HepG2 (cell line): ENCODE measurements around the gene PRKCZ. TPM values are rescaled to one million over a fixed set of nuclear protein-coding genes. Genes with fewer than 3 reads are reported as not detected.
A peak's percentile ranks its signal among the peaks of the same experiment; 100 is the strongest.

Source experiments
- HNRNPLL ChIP-seq: fragments of 200-400 bp; formaldehyde crosslinking; IDR thresholded peaks from 2 replicates; pipeline ENCODE4 v1.6.1; 2017; ENCODE audit warnings: mild to moderate bottlenecking, low read depth, low read length; ENCODE audit not compliant: poor library complexity, severe bottlenecking
- MAFG ChIP-seq: sonication (generic); formaldehyde crosslinking; IDR thresholded peaks from 2 replicates; pipeline ENCODE4 v1.5.1; 2020; ENCODE audit warnings: mild to moderate bottlenecking, missing genetic modification reagents
- MAZ ChIP-seq, 2 experiments: sonication (generic) in 1 of 2; formaldehyde crosslinking in 1 of 2; IDR thresholded peaks; 2 replicates each; pipeline versions ENCODE4 v1.5.0 to v1.6.1; 2012 to 2020; ENCODE audit warnings: low read depth in 2 of 2, mild to moderate bottlenecking in 2 of 2, borderline replicate concordance in 1 of 2, improper control_type of control experiment in 1 of 2, low read length in 1 of 2, missing genetic modification reagents in 1 of 2, moderate library complexity in 1 of 2
- MLX ChIP-seq: IDR thresholded peaks from 2 replicates; pipeline ENCODE4 v1.6.1; 2016
- MYPOP ChIP-seq: sonication (generic); formaldehyde crosslinking; IDR thresholded peaks from 2 replicates; pipeline ENCODE4 v1.8.1; 2023; ENCODE audit warnings: mild to moderate bottlenecking, moderate library complexity, missing genetic modification reagents
- PATZ1 ChIP-seq: sonication (generic); formaldehyde crosslinking; IDR thresholded peaks from 2 replicates; pipeline ENCODE4 v1.4.0; 2020; ENCODE audit warnings: missing genetic modification reagents
- PRDM15 ChIP-seq: sonication (generic); formaldehyde crosslinking; IDR thresholded peaks from 2 replicates; pipeline ENCODE4 v1.4.0; 2020; ENCODE audit warnings: missing genetic modification reagents
- RXRB ChIP-seq: IDR thresholded peaks from 2 replicates; pipeline ENCODE4 v1.6.1; 2016; ENCODE audit warnings: borderline replicate concordance, missing genetic modification reagents, missing compliant biosample characterization
- SP140L ChIP-seq: sonication (generic); formaldehyde crosslinking; IDR thresholded peaks from 2 replicates; pipeline ENCODE4 v1.4.0; 2020; ENCODE audit warnings: missing genetic modification reagents, borderline replicate concordance
- SRSF1 ChIP-seq: fragments of 200-400 bp; formaldehyde crosslinking; optimal IDR thresholded peaks from 2 replicates; pipeline ENCODE3; 2017; ENCODE audit warnings: mild to moderate bottlenecking, low read depth, low read length, moderate library complexity
- ZFP36L1 ChIP-seq: sonication (generic); formaldehyde crosslinking; IDR thresholded peaks from 2 replicates; pipeline ENCODE4 v1.8.0; 2022; ENCODE audit warnings: mild to moderate bottlenecking, missing genetic modification reagents, moderate library complexity
- ZNF674 ChIP-seq: sonication (generic); formaldehyde crosslinking; IDR thresholded peaks from 2 replicates; pipeline ENCODE4 v1.5.0; 2020; ENCODE audit warnings: low read depth, mild to moderate bottlenecking, missing genetic modification reagents
- ZSCAN9 ChIP-seq: IDR thresholded peaks from 2 replicates; pipeline ENCODE4 v1.6.1; 2016; ENCODE audit warnings: borderline replicate concordance
- polyA plus RNA-seq, 8 experiments: library from polyadenylated mRNA; depleted of rRNA in 3 of 8; stranded (reverse) in 7 of 8; unstranded in 1 of 8; fragments of >200 nt; fragmentation: Illumina TruSeq in 4 of 8; extraction: Trizol in 4 of 8; gene quantifications; 2 replicates each; pipeline versions ENCODE4 v1.2.1 to v1.2.3, GENCODE V29; 2011 to 2016; ENCODE audit warnings: low read depth in 4 of 8, missing spikeins in 1 of 8, mixed read lengths in 1 of 8; ENCODE audit not compliant: insufficient read depth in 1 of 8
- total RNA-seq, 5 experiments: library from RNA; depleted of rRNA; stranded (reverse); fragments of >200 nt; fragmentation: Illumina TruSeq; extraction: Trizol; gene quantifications; 2 replicates each; pipeline ENCODE4 v1.2.3, GENCODE V29; 2016; ENCODE audit warnings: low read depth in 1 of 5
- TF ChIP-seq, protein P1 (sequence below): sonication (generic); formaldehyde crosslinking; IDR thresholded peaks from 2 replicates; pipeline ENCODE4 v1.5.0; 2020; ENCODE audit warnings: mild to moderate bottlenecking, missing genetic modification reagents, moderate library complexity
- TF ChIP-seq, protein P2 (sequence below): IDR thresholded peaks from 2 replicates; pipeline ENCODE4 v1.6.1; 2016; ENCODE audit warnings: low read depth

Gene PRKCZ
- total and polyA plus RNA-seq, 2 of the 13 experiments (the other 11 are each of a cell fraction or from before 2014, with no cell fraction given), result 34.7 to 85.2 TPM

DNA sequence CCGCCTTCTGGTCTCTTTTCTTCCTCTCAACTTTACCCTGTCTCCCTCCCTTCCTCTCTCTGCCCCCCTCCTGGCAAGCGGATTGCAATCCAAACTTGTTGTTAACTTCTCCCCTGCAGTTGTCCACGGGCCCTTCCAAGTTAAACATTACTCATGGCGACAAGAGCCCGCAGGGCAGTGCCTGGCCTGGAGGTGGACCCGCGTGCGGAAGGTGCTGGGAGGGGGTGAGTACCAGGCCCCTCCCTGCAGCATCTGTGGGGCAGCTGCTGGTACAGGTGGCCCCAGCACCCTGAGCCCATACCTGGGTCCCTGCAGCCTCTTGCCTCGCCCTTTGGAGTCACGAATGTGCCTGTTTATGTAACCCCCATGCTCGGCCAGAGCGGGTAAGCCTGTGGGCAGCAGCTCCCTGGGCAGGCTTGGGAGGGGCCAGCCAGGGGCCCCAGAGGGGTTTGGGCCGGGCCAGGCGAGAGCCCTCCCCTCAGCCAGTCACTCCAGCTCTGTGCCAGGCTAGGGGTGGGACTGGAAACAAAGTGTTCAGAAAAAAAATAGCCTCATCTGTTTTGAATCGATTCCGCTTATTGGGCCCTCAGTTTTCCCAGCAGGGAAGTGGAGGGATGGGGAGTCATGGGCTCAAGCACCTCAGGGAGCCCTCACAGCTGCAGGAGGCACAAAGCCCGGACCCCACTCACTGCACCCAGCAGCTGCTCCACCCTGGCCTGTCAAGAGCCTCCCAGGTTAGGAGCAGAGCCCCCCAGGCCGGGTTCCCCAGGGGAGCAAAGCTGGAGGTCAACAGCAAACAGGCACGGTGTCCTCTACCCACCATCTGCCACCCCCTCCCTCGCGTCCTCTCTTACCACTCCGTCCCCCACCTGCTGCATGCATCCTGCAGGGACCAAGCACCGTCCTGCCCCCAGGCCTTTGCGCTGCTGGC, 158.4 kb downstream of the PRKCZ start (continued):
- TF ChIP-seq PRDM15 (CRISPR knock-in tag) (no peak), RXRB (CRISPR knock-in tag) (peak; percentile 66; the same call in 1 of the 2 replicates), ZNF674 (no peak), MYPOP (CRISPR knock-in tag) (peak; percentile 5; the same call in 1 of the 2 replicates), ZSCAN9 (CRISPR knock-in tag) (peak; percentile 72; the same call in 1 of the 2 replicates), MLX (no peak), PATZ1 (CRISPR knock-in tag) (peak; percentile 100), ZFP36L1 (CRISPR knock-in tag) (no peak; the same call in 1 of the 2 replicates), SP140L (no peak), HNRNPLL (peak; percentile 25), SRSF1 (peak; percentile 80), MAZ (IDR thresholded peaks at IDR 0.05; ENCODE audit: borderline replicate concordance, low read depth, low read length) (no peak; the same call in 1 of the 2 replicates), MAZ (CRISPR knock-in tag; IDR thresholded peaks at IDR 0.05; ENCODE audit: low read depth) (0 out of 2 replicates have a peak, but pooled peaks have one; percentile 25), MAFG (CRISPR knock-in tag) (no peak)
- TF ChIP-seq, protein P1, sequence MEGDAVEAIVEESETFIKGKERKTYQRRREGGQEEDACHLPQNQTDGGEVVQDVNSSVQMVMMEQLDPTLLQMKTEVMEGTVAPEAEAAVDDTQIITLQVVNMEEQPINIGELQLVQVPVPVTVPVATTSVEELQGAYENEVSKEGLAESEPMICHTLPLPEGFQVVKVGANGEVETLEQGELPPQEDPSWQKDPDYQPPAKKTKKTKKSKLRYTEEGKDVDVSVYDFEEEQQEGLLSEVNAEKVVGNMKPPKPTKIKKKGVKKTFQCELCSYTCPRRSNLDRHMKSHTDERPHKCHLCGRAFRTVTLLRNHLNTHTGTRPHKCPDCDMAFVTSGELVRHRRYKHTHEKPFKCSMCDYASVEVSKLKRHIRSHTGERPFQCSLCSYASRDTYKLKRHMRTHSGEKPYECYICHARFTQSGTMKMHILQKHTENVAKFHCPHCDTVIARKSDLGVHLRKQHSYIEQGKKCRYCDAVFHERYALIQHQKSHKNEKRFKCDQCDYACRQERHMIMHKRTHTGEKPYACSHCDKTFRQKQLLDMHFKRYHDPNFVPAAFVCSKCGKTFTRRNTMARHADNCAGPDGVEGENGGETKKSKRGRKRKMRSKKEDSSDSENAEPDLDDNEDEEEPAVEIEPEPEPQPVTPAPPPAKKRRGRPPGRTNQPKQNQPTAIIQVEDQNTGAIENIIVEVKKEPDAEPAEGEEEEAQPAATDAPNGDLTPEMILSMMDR (CRISPR knock-in tag), result peak; percentile 16; the same call in 1 of the 2 replicates
- TF ChIP-seq, protein P2, sequence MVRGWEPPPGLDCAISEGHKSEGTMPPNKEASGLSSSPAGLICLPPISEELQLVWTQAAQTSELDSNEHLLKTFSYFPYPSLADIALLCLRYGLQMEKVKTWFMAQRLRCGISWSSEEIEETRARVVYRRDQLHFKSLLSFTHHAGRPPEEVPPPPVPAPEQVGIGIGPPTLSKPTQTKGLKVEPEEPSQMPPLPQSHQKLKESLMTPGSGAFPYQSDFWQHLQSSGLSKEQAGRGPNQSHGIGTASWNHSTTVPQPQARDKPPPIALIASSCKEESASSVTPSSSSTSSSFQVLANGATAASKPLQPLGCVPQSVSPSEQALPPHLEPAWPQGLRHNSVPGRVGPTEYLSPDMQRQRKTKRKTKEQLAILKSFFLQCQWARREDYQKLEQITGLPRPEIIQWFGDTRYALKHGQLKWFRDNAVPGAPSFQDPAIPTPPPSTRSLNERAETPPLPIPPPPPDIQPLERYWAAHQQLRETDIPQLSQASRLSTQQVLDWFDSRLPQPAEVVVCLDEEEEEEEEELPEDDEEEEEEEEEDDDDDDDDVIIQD (CRISPR knock-in tag), result peak; percentile 36; the same call in 1 of the 2 replicates
